ENCODE measurements around the gene SYNE3. TPM values are rescaled to one million over a fixed set of nuclear protein-coding genes. Genes with fewer than 3 reads are reported as not detected.

Gene SYNE3
- total and polyA plus RNA-seq, 2 of the 8 experiments (the other 6 are each of a cell fraction or from before 2014, with no cell fraction given), result under 0.01 TPM; not detected in 1

GRCh38 chr14:95547272-95547625 lies 30.8 kb upstream of the SYNE3 start (continued):
- TF ChIP-seq TAF1 (IDR thresholded peaks at IDR 0.05; ENCODE audit: low read depth, low read length), result no peak
- TF ChIP-seq SIX5 (IDR thresholded peaks at IDR 0.05; ENCODE audit: low read depth, low read length), result no peak
- no peak for TF ChIP-seq RBBP5 (IDR thresholded peaks at IDR 0.05; ENCODE audit: borderline replicate concordance, low read depth, low read length)
- no peak for TF ChIP-seq TAF7 (optimal IDR thresholded peaks at IDR 0.05; ENCODE audit: borderline replicate concordance, low read depth, low read length)
- no peak for TF ChIP-seq RFX5 (IDR thresholded peaks at IDR 0.05; ENCODE audit: borderline replicate concordance, low read depth, low read length)
- no peak for TF ChIP-seq BRCA1 (IDR thresholded peaks at IDR 0.05; ENCODE audit: low read depth, low read length)
- TF ChIP-seq CBX8 (IDR thresholded peaks at IDR 0.05; ENCODE audit: borderline replicate concordance, low read depth, low read length), result no peak

All from H1 (cell line).